ENCODE measurements around the gene RASAL1. TPM values are rescaled to one million over a fixed set of nuclear protein-coding genes. Genes with fewer than 3 reads are reported as not detected.
A peak's percentile ranks its signal among the peaks of the same experiment; 100 is the strongest.

Gene RASAL1
- polyA plus RNA-seq, 1 of the 3 experiments (the other 2 are of a cell fraction), result not detected

- WGBS (ENCODE audit: low lambda C conversion rate), result 88% methylated on average over 2 of the region's 2 CpGs
- Histone ChIP-seq H4K20me1 (ENCODE audit: insufficient read depth) (no peaks in the 10 kb centered on the region), H3K9ac (no peak overlapping the region), H3K9me3 (no peaks in the 10 kb centered on the region), H3F3A (replicated peaks; ENCODE audit: insufficient read depth) (no peaks in the 10 kb centered on the region), H3K4me3 (ENCODE audit: low read depth in 2 of 2, low read length in 1 of 2) (no peak overlapping the region), H3K9me2 (no peaks in the 10 kb centered on the region), H3K79me2 (ENCODE audit: insufficient read depth) (no peaks in the 10 kb centered on the region), H3K36me3 (replicated peaks in 1 of 2; ENCODE audit: control insufficient read depth in 1 of 2, insufficient read depth in 2 of 2, low read length in 1 of 2) (no peaks in the 10 kb centered on the region), H3K4me1 (ENCODE audit: control insufficient read depth in 1 of 2, insufficient read depth in 2 of 2, low read depth in 1 of 2, low read length in 1 of 2) (peaks cover 0 to 2% of the 10 kb centered on the region in 2 experiments; a peak in 1 of 4 replicates), H3K4me2 (no peak overlapping the region), H2AFZ (ENCODE audit: low read depth) (no peak overlapping the region), H3K27me3 (ENCODE audit: insufficient read depth) (no peaks in the 10 kb centered on the region), H3K27ac (ENCODE audit: low read depth in 2 of 2, low read length in 1 of 2) (no peak overlapping the region)
- POLR2A ChIA-PET, result interaction anchor here (1.0 kb wide), 1 partner anchor 20 kb away, joined by 3 read pairs; no protein-coding TSS in a partner anchor
- TF ChIP-seq ELF1 (IDR thresholded peaks at IDR 0.05), result no peak
- CTCF ChIA-PET, result interaction anchor here (1.1 to 6.4 kb wide), 6 partner anchors 13 to 40 kb away, joined by 3 to 49 read pairs (median 8); partner anchors contain the start of gene CFAP73
- no peak for DNase-seq
Observed at GRCh38 chr12:113134071-113134470, 1.5 kb downstream of the RASAL1 start.

- 20% methylated on average over 1 of the region's 3 CpGs for WGBS (ENCODE audit: low lambda C conversion rate)
- no peak overlapping the region for H3K9ac ChIP-seq
- H3F3A ChIP-seq (replicated peaks; ENCODE audit: insufficient read depth), result no peaks in the 10 kb centered on the region
- DNase-seq, result no peak
- H4K20me1 ChIP-seq (ENCODE audit: insufficient read depth), result no peaks in the 10 kb centered on the region
- H3K79me2 ChIP-seq (ENCODE audit: insufficient read depth), result no peaks in the 10 kb centered on the region
- peaks cover 0 to 2% of the 10 kb centered on the region in 2 experiments; a peak in 1 of 4 replicates for H3K4me1 ChIP-seq (ENCODE audit: control insufficient read depth in 1 of 2, insufficient read depth in 2 of 2, low read depth in 1 of 2, low read length in 1 of 2)
- TF ChIP-seq RXRA (IDR thresholded peaks at IDR 0.05; ENCODE audit: borderline replicate concordance, low read depth) (no peak), TCF12 (IDR thresholded peaks at IDR 0.05) (no peak), FOXJ3 (CRISPR knock-in tag; IDR thresholded peaks at IDR 0.05) (no peak), GATA2 (CRISPR knock-in tag; IDR thresholded peaks at IDR 0.05) (no peak)
- TF ChIP-seq, protein P1, sequence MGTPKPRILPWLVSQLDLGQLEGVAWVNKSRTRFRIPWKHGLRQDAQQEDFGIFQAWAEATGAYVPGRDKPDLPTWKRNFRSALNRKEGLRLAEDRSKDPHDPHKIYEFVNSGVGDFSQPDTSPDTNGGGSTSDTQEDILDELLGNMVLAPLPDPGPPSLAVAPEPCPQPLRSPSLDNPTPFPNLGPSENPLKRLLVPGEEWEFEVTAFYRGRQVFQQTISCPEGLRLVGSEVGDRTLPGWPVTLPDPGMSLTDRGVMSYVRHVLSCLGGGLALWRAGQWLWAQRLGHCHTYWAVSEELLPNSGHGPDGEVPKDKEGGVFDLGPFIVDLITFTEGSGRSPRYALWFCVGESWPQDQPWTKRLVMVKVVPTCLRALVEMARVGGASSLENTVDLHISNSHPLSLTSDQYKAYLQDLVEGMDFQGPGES (IDR thresholded peaks at IDR 0.05; ENCODE audit: low read depth, low read length), result no peak
- H3K9me2 ChIP-seq, result no peaks in the 10 kb centered on the region
- ChIA-PET POLR2A (no interaction called here), CTCF (interaction anchor here (1.1 to 6.4 kb wide), 7 partner anchors 12 to 85 kb away, joined by 3 to 49 read pairs (median 7); partner anchors contain the start of gene CFAP73)
- H3K9me3 ChIP-seq, result no peaks in the 10 kb centered on the region
- H3K4me2 ChIP-seq, result no peak overlapping the region
- H3K27me3 ChIP-seq (ENCODE audit: insufficient read depth), result no peaks in the 10 kb centered on the region
- H3K36me3 ChIP-seq (replicated peaks in 1 of 2; ENCODE audit: control insufficient read depth in 1 of 2, insufficient read depth in 2 of 2, low read length in 1 of 2), result no peaks in the 10 kb centered on the region
- H2AFZ ChIP-seq (ENCODE audit: low read depth), result no peak overlapping the region
- H3K27ac ChIP-seq (ENCODE audit: low read depth in 2 of 2, low read length in 1 of 2), result no peak overlapping the region
- H3K4me3 ChIP-seq (ENCODE audit: low read depth in 2 of 2, low read length in 1 of 2), result no peak overlapping the region
Observed at GRCh38 chr12:113133666-113134065, 1.9 kb downstream of the RASAL1 start.

DNA sequence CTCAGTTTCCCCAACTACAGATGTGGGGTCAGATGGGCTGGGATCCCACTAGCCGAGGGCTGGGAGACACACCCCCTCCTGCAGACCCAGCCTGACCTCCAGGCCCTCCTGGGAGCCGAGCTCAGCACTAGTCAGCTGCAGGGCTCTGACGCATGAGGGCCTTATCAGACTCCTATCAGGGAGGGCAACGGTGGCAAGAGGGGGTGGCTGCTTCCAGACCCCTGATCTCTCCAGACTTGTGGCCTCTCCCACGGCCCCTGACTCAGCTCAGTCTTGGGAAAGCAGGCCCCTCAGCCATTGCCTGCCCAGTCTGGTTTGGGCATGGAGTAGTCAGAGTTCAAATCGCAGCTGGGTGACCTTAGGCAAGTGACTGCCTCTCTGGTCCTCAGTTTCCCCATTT lies 2.5 kb downstream of the RASAL1 start:
- CTCF ChIA-PET, result interaction anchor here (1.6 to 6.4 kb wide), 5 partner anchors 12 to 84 kb away, joined by 7 to 49 read pairs (median 8); partner anchors contain the start of gene CFAP73
- TF ChIP-seq SMC3 (IDR thresholded peaks at IDR 0.05; ENCODE audit: low read depth, low read length) (no peak), RAD21 (IDR thresholded peaks at IDR 0.05; ENCODE audit: low read length) (no peak), YY1 (IDR thresholded peaks at IDR 0.05; ENCODE audit: low read depth) (no peak), CHD2 (IDR thresholded peaks at IDR 0.05; ENCODE audit: low read length, partially characterized antibody) (no peak), RFX5 (IDR thresholded peaks at IDR 0.05; ENCODE audit: low read length) (no peak), EP300 (IDR thresholded peaks at IDR 0.05; ENCODE audit: borderline replicate concordance in 1 of 2, low read depth in 1 of 2, low read length in 1 of 2) (no peak)
- TF ChIP-seq, protein P2, sequence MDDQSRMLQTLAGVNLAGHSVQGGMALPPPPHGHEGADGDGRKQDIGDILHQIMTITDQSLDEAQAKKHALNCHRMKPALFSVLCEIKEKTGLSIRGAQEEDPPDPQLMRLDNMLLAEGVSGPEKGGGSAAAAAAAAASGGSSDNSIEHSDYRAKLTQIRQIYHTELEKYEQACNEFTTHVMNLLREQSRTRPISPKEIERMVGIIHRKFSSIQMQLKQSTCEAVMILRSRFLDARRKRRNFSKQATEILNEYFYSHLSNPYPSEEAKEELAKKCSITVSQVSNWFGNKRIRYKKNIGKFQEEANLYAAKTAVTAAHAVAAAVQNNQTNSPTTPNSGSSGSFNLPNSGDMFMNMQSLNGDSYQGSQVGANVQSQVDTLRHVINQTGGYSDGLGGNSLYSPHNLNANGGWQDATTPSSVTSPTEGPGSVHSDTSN (IDR thresholded peaks at IDR 0.05), result no peak
- TF ChIP-seq, protein P3, sequence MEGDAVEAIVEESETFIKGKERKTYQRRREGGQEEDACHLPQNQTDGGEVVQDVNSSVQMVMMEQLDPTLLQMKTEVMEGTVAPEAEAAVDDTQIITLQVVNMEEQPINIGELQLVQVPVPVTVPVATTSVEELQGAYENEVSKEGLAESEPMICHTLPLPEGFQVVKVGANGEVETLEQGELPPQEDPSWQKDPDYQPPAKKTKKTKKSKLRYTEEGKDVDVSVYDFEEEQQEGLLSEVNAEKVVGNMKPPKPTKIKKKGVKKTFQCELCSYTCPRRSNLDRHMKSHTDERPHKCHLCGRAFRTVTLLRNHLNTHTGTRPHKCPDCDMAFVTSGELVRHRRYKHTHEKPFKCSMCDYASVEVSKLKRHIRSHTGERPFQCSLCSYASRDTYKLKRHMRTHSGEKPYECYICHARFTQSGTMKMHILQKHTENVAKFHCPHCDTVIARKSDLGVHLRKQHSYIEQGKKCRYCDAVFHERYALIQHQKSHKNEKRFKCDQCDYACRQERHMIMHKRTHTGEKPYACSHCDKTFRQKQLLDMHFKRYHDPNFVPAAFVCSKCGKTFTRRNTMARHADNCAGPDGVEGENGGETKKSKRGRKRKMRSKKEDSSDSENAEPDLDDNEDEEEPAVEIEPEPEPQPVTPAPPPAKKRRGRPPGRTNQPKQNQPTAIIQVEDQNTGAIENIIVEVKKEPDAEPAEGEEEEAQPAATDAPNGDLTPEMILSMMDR (IDR thresholded peaks at IDR 0.05), result no peak
- TF ChIP-seq, protein P4, sequence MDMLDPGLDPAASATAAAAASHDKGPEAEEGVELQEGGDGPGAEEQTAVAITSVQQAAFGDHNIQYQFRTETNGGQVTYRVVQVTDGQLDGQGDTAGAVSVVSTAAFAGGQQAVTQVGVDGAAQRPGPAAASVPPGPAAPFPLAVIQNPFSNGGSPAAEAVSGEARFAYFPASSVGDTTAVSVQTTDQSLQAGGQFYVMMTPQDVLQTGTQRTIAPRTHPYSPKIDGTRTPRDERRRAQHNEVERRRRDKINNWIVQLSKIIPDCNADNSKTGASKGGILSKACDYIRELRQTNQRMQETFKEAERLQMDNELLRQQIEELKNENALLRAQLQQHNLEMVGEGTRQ (IDR thresholded peaks at IDR 0.05; ENCODE audit: borderline replicate concordance, low read depth, low read length), result no peak
- TF ChIP-seq, protein P5, sequence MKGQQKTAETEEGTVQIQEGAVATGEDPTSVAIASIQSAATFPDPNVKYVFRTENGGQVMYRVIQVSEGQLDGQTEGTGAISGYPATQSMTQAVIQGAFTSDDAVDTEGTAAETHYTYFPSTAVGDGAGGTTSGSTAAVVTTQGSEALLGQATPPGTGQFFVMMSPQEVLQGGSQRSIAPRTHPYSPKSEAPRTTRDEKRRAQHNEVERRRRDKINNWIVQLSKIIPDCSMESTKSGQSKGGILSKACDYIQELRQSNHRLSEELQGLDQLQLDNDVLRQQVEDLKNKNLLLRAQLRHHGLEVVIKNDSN (IDR thresholded peaks at IDR 0.05; ENCODE audit: borderline replicate concordance, low read depth), result no peak

More for the DNA sequence above, 2.5 kb downstream of the RASAL1 start:
- H3K36me3 ChIP-seq (replicated peaks in 1 of 2; ENCODE audit: control insufficient read depth in 1 of 2, insufficient read depth in 2 of 2, low read length in 1 of 2), result no peaks in the 10 kb centered on the region
- POLR2A ChIA-PET, result no interaction called here
- H3K4me1 ChIP-seq (ENCODE audit: control insufficient read depth in 1 of 2, insufficient read depth in 2 of 2, low read depth in 1 of 2, low read length in 1 of 2), result peaks cover 0 to 2% of the 10 kb centered on the region in 2 experiments; a peak in 1 of 4 replicates
- no peaks in the 10 kb centered on the region for H4K20me1 ChIP-seq (ENCODE audit: insufficient read depth)
- no peak overlapping the region for H3K4me3 ChIP-seq (ENCODE audit: low read depth in 2 of 2, low read length in 1 of 2)
- no peaks in the 10 kb centered on the region for H3F3A ChIP-seq (replicated peaks; ENCODE audit: insufficient read depth)
- H3K9me2 ChIP-seq, result no peaks in the 10 kb centered on the region
- DNase-seq, result peak; percentile 34
- no peak overlapping the region for H3K9ac ChIP-seq
- no peak overlapping the region for H3K4me2 ChIP-seq
- H3K79me2 ChIP-seq (ENCODE audit: insufficient read depth), result no peaks in the 10 kb centered on the region
- no peak overlapping the region for H3K27ac ChIP-seq (ENCODE audit: low read depth in 2 of 2, low read length in 1 of 2)
- H2AFZ ChIP-seq (ENCODE audit: low read depth), result no peak overlapping the region
- H3K27me3 ChIP-seq (ENCODE audit: insufficient read depth), result no peaks in the 10 kb centered on the region
- WGBS (ENCODE audit: low lambda C conversion rate), result 49% methylated on average over 3 of the region's 6 CpGs
- H3K9me3 ChIP-seq, result no peaks in the 10 kb centered on the region
